Uterus (tissue), 2 donors: Measurements from ENCODE around the gene EML6.

Experiments
- POLR2A ChIP-seq, 2 donors: fragments of 450-650 bp; IDR thresholded peaks; one replicate each; pipeline ENCODE4 v1.6.1; 2016; ENCODE audit warnings: antibody characterized with exemption in 2 of 2, mild to moderate bottlenecking in 1 of 2, moderate library complexity in 1 of 2
- TF ChIP-seq, protein P1 (sequence below), 4 experiments: fragments of 200-600 bp in 2 of 4; fragments of 450-650 bp in 2 of 4; sonication (generic) in 2 of 4; IDR thresholded peaks; one replicate each; pipeline ENCODE4 v1.5.1; 2016 to 2019; ENCODE audit warnings: antibody characterized with exemption in 4 of 4, mild to moderate bottlenecking in 2 of 4, moderate library complexity in 1 of 4

DNA sequence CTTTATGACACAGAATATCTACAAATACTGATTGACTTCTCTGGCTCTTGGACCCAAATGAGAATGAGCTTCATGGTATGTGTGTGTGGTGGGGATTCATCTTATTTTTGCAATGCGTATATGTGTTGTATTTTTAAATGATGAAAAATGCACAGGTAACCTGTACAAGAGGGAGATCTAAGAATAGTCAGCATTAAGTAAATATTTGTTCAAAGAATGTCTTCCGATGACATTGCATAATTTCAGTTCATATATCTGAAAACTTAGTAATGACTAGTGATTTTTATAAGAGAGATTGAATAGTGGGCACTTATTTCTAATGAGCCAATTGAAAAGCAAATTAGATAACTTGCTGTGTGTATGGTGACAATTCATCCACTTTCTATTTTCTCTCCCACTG lies 66.4 kb downstream of the EML6 start:
- TF ChIP-seq, protein P1, sequence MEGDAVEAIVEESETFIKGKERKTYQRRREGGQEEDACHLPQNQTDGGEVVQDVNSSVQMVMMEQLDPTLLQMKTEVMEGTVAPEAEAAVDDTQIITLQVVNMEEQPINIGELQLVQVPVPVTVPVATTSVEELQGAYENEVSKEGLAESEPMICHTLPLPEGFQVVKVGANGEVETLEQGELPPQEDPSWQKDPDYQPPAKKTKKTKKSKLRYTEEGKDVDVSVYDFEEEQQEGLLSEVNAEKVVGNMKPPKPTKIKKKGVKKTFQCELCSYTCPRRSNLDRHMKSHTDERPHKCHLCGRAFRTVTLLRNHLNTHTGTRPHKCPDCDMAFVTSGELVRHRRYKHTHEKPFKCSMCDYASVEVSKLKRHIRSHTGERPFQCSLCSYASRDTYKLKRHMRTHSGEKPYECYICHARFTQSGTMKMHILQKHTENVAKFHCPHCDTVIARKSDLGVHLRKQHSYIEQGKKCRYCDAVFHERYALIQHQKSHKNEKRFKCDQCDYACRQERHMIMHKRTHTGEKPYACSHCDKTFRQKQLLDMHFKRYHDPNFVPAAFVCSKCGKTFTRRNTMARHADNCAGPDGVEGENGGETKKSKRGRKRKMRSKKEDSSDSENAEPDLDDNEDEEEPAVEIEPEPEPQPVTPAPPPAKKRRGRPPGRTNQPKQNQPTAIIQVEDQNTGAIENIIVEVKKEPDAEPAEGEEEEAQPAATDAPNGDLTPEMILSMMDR (IDR thresholded peaks at IDR 0.05), result no peak
- no peak for TF ChIP-seq POLR2A (IDR thresholded peaks at IDR 0.05)
